GM12878 (cell line): ENCODE measurements around the gene FHOD3. TPM values are rescaled to one million over a fixed set of nuclear protein-coding genes. Genes with fewer than 3 reads are reported as not detected.

Experiments
- ATAC-seq: fragments of 200-7000 bp; cut with Tn5 transposase; 3 replicates; pipeline ENCODE4 v1.9.1; 2020; ENCODE audit warnings: mild to moderate bottlenecking, moderate library complexity
- BruUV-seq: library from RNA; stranded (reverse); fragments of 400-500 nt; replicated peaks from 2 replicates; lab custom pipeline; 2021; lab: Mats Ljungman, UMichigan
- CTCF ChIA-PET: fragments of 300-600 bp; sonication (Branson Sonifier 250); formaldehyde crosslinking; extraction: SDS; loops from one replicate; lab custom pipeline; 2021; ENCODE audit warnings: inconsistent platforms; lab: Yijun Ruan, JAX
- POLR2A ChIA-PET: fragments of 350-600 bp; formaldehyde crosslinking; extraction: SDS; loops from one replicate; lab custom pipeline; 2021; ENCODE audit warnings: inconsistent platforms; lab: Charles Lee
- RAD21 ChIA-PET: fragments of 300-600 bp; sonication (Branson Sonifier 250); formaldehyde crosslinking; loops from one replicate; lab custom pipeline; 2023; ENCODE audit warnings: antibody characterized with exemption; ENCODE audit not compliant: unreplicated experiment; lab: Charles Lee
- SMC1A ChIA-PET: fragments of 300-600 bp; sonication (Branson Sonifier 250); formaldehyde crosslinking; loops from one replicate; lab custom pipeline; 2023; ENCODE audit not compliant: unreplicated experiment, uncharacterized antibody; lab: Charles Lee
- DNase-seq: peaks from one replicate; pipeline ENCODE4 v3.0.0-alpha.2; 2011; ENCODE audit warnings: low read depth, low spot score
- FAIRE-seq: peaks from 3 replicates; lab custom pipeline; 2011; peaks lifted over from hg19 to GRCh38; lab: Jason Lieb, UNC
- H2AFZ ChIP-seq: 2 replicates; pipeline ENCODE4 v1.6.0; 2011; ENCODE audit warnings: low read depth, low read length, control low read depth; ENCODE audit not compliant: control insufficient read depth
- H3K27ac ChIP-seq: 2 replicates; pipeline ENCODE4 v1.5.1; 2011; ENCODE audit warnings: control low read depth; ENCODE audit not compliant: control insufficient read depth, insufficient read depth
- H3K27me3 ChIP-seq, 2 experiments: replicated peaks in 1 of 2; 2 replicates each; pipeline versions ENCODE4 v1.6.0 to v1.6.1; 2011; ENCODE audit warnings: low read length in 1 of 2; ENCODE audit not compliant: control insufficient read depth in 2 of 2, insufficient read depth in 2 of 2
- H3K36me3 ChIP-seq, 2 experiments: 2 replicates each; pipeline ENCODE4 v1.5.1; 2011; ENCODE audit warnings: low read length in 1 of 2; ENCODE audit not compliant: control insufficient read depth in 2 of 2, insufficient read depth in 2 of 2
- H3K4me1 ChIP-seq: 2 replicates; pipeline ENCODE4 v1.6.1; 2011; ENCODE audit warnings: mild to moderate bottlenecking, low read length, moderate library complexity, mixed read lengths; ENCODE audit not compliant: control insufficient read depth, insufficient read depth
- H3K4me2 ChIP-seq: 2 replicates; pipeline ENCODE4 v1.6.0; 2011; ENCODE audit warnings: control low read depth; ENCODE audit not compliant: control insufficient read depth, insufficient read depth
- H3K4me3 ChIP-seq: fragments of 200-600 bp; sonication (generic); 2 replicates; pipeline ENCODE4 v1.5.1; 2016
- H3K79me2 ChIP-seq: 2 replicates; pipeline ENCODE4 v1.6.0; 2011; ENCODE audit warnings: low read length; ENCODE audit not compliant: control insufficient read depth, insufficient read depth
- H3K9ac ChIP-seq: 2 replicates; pipeline ENCODE4 v1.8.0; 2011; ENCODE audit warnings: low read length, control low read depth, mixed read lengths; ENCODE audit not compliant: control insufficient read depth, insufficient read depth
- H3K9me3 ChIP-seq: replicated peaks from 3 replicates; pipeline ENCODE4 v1.5.1; 2011; ENCODE audit warnings: mild to moderate bottlenecking, low read length; ENCODE audit not compliant: control insufficient read depth, insufficient read depth
- H4K20me1 ChIP-seq: 2 replicates; pipeline ENCODE4 v1.6.0; 2011; ENCODE audit not compliant: control insufficient read depth, insufficient read depth
- BCL11A ChIP-seq: IDR thresholded peaks from 2 replicates; pipeline ENCODE4 v1.6.1; 2011; ENCODE audit warnings: low read depth, low read length
- JUND ChIP-seq: IDR thresholded peaks from 2 replicates; pipeline ENCODE4 v1.6.1; 2012; ENCODE audit warnings: low read depth, mild to moderate bottlenecking, low read length, improper control_type of control experiment, moderate library complexity
- RELA ChIP-seq: fragments of 450-650 bp; IDR thresholded peaks from 2 replicates; pipeline ENCODE4 v1.8.0; 2014; ENCODE audit warnings: borderline replicate concordance; ENCODE audit not compliant: partially characterized antibody
- ZNF207 ChIP-seq: fragments of 450-650 bp; IDR thresholded peaks from 2 replicates; pipeline ENCODE4 v1.6.1; 2014; ENCODE audit warnings: antibody characterized with exemption, mild to moderate bottlenecking, borderline replicate concordance
- WGBS: methylation state at CpG from one replicate; pipeline ENCODE4 v1.1.6; 2016; ENCODE audit warnings: low lambda C conversion rate; ENCODE audit not compliant: insufficient replicate concordance, insufficient coverage; ENCODE audit errors: missing lambda C conversion rate; 5-methylcytosine and 5-hydroxymethylcytosine counted together
- in situ Hi-C: fragments of 300-500 bp; cut with MboI; formaldehyde crosslinking; loops from 9 replicates; pipeline ENCODE4 v1.14.3; 2018; ENCODE audit warnings: mixed read lengths
- intact Hi-C: fragments of 100-400 bp; cut with micrococcal nuclease; formaldehyde crosslinking; loops from one replicate; pipeline ENCODE4 v1.14.2; 2022; ENCODE audit not compliant: unreplicated experiment
- polyA plus RNA-seq, 11 experiments: library from polyadenylated mRNA; depleted of rRNA in 4 of 11; unstranded in 6 of 11; stranded (reverse) in 5 of 11; fragments of >200 nt; fragmentation: Nextera tagmentation in 4 of 11; fragmentation: Illumina TruSeq in 1 of 11; extraction: Ambion mirVana in 4 of 11; extraction: Trizol in 1 of 11; gene quantifications; 1 replicate in 1 of 11; 2 replicates in 10 of 11; pipeline versions ENCODE4 v1.2.1 to v1.2.3, GENCODE V29; 2011 to 2016; ENCODE audit warnings: inconsistent platforms in 2 of 11, missing spikeins in 2 of 11, low read depth in 1 of 11
- total RNA-seq, 4 experiments: library from RNA; depleted of rRNA in 3 of 4; stranded (reverse); fragments of >200 nt in 3 of 4; fragmentation: Illumina TruSeq in 1 of 4; extraction: Trizol in 1 of 4; gene quantifications; 2 replicates each; pipeline versions ENCODE4 v1.2.1 to v1.2.3, GENCODE V29; 2013 to 2021

FHOD3 gene
- total and polyA plus RNA-seq, 10 of the 15 experiments (the other 5 are each of a cell fraction or from before 2014, with no cell fraction given) = 0.77 to 26.7 (median 10.4) TPM

- Histone ChIP-seq H3K79me2 (peaks cover 2% of the 10 kb centered on the region), H3K9ac (no peak overlapping the region), H3K27me3 (peaks cover 0 to 4% of the 10 kb centered on the region in 2 experiments; a peak in 1 of 4 replicates), H3K27ac (no peak overlapping the region), H3K4me2 (no peak overlapping the region), H3K4me1 (peaks cover 16% of the 10 kb centered on the region), H3K9me3 (no peaks in the 10 kb centered on the region; the same call in 2 of the 3 replicates), H3K4me3 (no peak overlapping the region), H2AFZ (no peak overlapping the region), H4K20me1 (no peaks in the 10 kb centered on the region), H3K36me3 (no peaks in the 10 kb centered on the region)
- no TSS peak for BruUV-seq
- DNase-seq (no peak), FAIRE-seq (no peak), ATAC-seq (no peak)
- in situ Hi-C loops = no loop called here
- intact Hi-C loops = no loop called here
- TF ChIP-seq JUND = no peak
- no peak for TF ChIP-seq ZNF207
- RAD21 ChIA-PET = interaction anchor here (0.7 to 9.9 kb wide), 7 partner anchors 8 to 44 kb away, joined by 3 to 126 read pairs (median 4); partner anchors contain the start of gene FHOD3
- POLR2A ChIA-PET = interaction anchor here (0.5 to 2.7 kb wide), 7 partner anchors 8 to 232 kb away, joined by 3 to 8 read pairs (median 5); no protein-coding TSS in a partner anchor
- CTCF ChIA-PET = interaction anchor here (1.0 to 1.1 kb wide), 3 partner anchors 26 to 231 kb away, joined by 3 to 4 read pairs (median 3); no protein-coding TSS in a partner anchor
- 42% methylated on average over 6 of the region's 6 CpGs for WGBS
- SMC1A ChIA-PET = interaction anchor here (0.7 to 13.3 kb wide), 13 partner anchors 8 to 242 kb away, joined by 3 to 125 read pairs (median 4); partner anchors contain the start of gene FHOD3
These were observed 33.0 kb downstream of the FHOD3 start for GRCh38 chr18:36330435-36331052.

- Histone ChIP-seq H3K27me3 (no peaks in the 10 kb centered on the region), H3K27ac (no peak overlapping the region), H3K9ac (no peak overlapping the region), H2AFZ (no peak overlapping the region), H3K79me2 (peaks cover 4% of the 10 kb centered on the region), H3K4me3 (no peak overlapping the region), H3K9me3 (no peaks in the 10 kb centered on the region; the same call in 2 of the 3 replicates), H4K20me1 (no peaks in the 10 kb centered on the region), H3K4me1 (peaks cover 16% of the 10 kb centered on the region), H3K36me3 (no peaks in the 10 kb centered on the region; a peak in 1 of 4 replicates), H3K4me2 (no peak overlapping the region)
- no peak for ATAC-seq
- no TSS peak for BruUV-seq
- in situ Hi-C loops = no loop called here
- intact Hi-C loops = no loop called here
- DNase-seq = no peak
- RAD21 ChIA-PET = interaction anchor here (1.0 to 9.9 kb wide), 3 partner anchors 25 to 71 kb away, joined by 3 to 126 read pairs (median 5); partner anchors contain the start of gene FHOD3
- SMC1A ChIA-PET = interaction anchor here (0.8 to 13.3 kb wide), 10 partner anchors 9 to 241 kb away, joined by 3 to 125 read pairs (median 4); partner anchors contain the start of gene FHOD3
- 15% methylated on average over 5 of the region's 5 CpGs for WGBS
- CTCF ChIA-PET = interaction anchor here (0.6 to 1.1 kb wide), 4 partner anchors 9 to 232 kb away, joined by 3 to 7 read pairs (median 4); no protein-coding TSS in a partner anchor
- POLR2A ChIA-PET = interaction anchor here (0.9 to 2.7 kb wide), 5 partner anchors 8 to 32 kb away, joined by 3 to 8 read pairs (median 3); no protein-coding TSS in a partner anchor
- FAIRE-seq = no peak
- TF ChIP-seq BCL11A (no peak), RELA (no peak)
These were observed 34.0 kb downstream of the FHOD3 start for GRCh38 chr18:36331521-36331971.
